Esophagus squamous epithelium (tissue), 5 donors: ENCODE results near the gene TCF3. TPM values are rescaled to one million over a fixed set of nuclear protein-coding genes. Genes with fewer than 3 reads are reported as not detected.

Experiments
- DNase-seq: peaks from one replicate; lab custom pipeline; 2025; lab: John Stamatoyannopoulos, UW
- H3K27ac ChIP-seq, 4 donors: fragments of 200-600 bp; sonication (generic); one replicate each; pipeline ENCODE4 v1.5.1; 2016 to 2019; ENCODE audit warnings: mild to moderate bottlenecking in 1 of 4
- H3K27me3 ChIP-seq, 4 donors: fragments of 200-600 bp; sonication (generic); 1 replicate in 3 of 4; 2 replicates in 1 of 4; pipeline versions ENCODE4 v1.5.1 to v1.6.0; 2017 to 2021; ENCODE audit warnings: antibody characterized with exemption in 1 of 4
- H3K36me3 ChIP-seq, 3 donors: fragments of 200-600 bp; sonication (generic); one replicate each; pipeline ENCODE4 v1.5.1; 2016 to 2019
- H3K4me1 ChIP-seq, 3 donors: fragments of 200-600 bp; sonication (generic); one replicate each; pipeline ENCODE4 v1.5.1; 2017 to 2019
- H3K4me3 ChIP-seq, 4 donors: fragments of 200-600 bp; sonication (generic); 1 replicate in 3 of 4; 2 replicates in 1 of 4; pipeline ENCODE4 v1.5.1; 2016 to 2019; ENCODE audit warnings: mild to moderate bottlenecking in 2 of 4, moderate library complexity in 1 of 4
- H3K9me3 ChIP-seq, 3 donors: fragments of 200-600 bp; sonication (generic); one replicate each; pipeline ENCODE4 v1.5.1; 2016 to 2019
- POLR2A ChIP-seq, 4 donors: fragments of 450-650 bp; IDR thresholded peaks; one replicate each; pipeline ENCODE4 v1.6.1; 2017; ENCODE audit warnings: antibody characterized with exemption in 4 of 4, mild to moderate bottlenecking in 4 of 4, moderate library complexity in 3 of 4
- WGBS, 2 donors: methylation state at CpG; one replicate each; pipeline ENCODE4 v1.1.5; 2018; 5-methylcytosine and 5-hydroxymethylcytosine counted together
- intact Hi-C: fragments of 100-400 bp; cut with DNase I; formaldehyde crosslinking; loops from one replicate; pipeline ENCODE4 v1.15.0; 2022
- total RNA-seq, 4 donors: library from RNA; depleted of rRNA; stranded (reverse); fragments of >200 nt; gene quantifications; one replicate each; pipeline ENCODE4 v1.1.0, GENCODE V29; 2016
- TF ChIP-seq, protein P1 (sequence below), 6 experiments: fragments of 450-650 bp in 4 of 6; fragments of 200-600 bp in 2 of 6; sonication (generic) in 2 of 6; IDR thresholded peaks; one replicate each; pipeline ENCODE4 v1.5.1; 2016 to 2019; ENCODE audit warnings: antibody characterized with exemption in 6 of 6, mild to moderate bottlenecking in 4 of 6, moderate library complexity in 4 of 6
- donor health status: DM: yes; HTN: yes; CAD: no.

TCF3 gene
- total RNA-seq, 4 donors from 2014 or later: 29.9 to 66.0 (median 47.9) TPM

DNA sequence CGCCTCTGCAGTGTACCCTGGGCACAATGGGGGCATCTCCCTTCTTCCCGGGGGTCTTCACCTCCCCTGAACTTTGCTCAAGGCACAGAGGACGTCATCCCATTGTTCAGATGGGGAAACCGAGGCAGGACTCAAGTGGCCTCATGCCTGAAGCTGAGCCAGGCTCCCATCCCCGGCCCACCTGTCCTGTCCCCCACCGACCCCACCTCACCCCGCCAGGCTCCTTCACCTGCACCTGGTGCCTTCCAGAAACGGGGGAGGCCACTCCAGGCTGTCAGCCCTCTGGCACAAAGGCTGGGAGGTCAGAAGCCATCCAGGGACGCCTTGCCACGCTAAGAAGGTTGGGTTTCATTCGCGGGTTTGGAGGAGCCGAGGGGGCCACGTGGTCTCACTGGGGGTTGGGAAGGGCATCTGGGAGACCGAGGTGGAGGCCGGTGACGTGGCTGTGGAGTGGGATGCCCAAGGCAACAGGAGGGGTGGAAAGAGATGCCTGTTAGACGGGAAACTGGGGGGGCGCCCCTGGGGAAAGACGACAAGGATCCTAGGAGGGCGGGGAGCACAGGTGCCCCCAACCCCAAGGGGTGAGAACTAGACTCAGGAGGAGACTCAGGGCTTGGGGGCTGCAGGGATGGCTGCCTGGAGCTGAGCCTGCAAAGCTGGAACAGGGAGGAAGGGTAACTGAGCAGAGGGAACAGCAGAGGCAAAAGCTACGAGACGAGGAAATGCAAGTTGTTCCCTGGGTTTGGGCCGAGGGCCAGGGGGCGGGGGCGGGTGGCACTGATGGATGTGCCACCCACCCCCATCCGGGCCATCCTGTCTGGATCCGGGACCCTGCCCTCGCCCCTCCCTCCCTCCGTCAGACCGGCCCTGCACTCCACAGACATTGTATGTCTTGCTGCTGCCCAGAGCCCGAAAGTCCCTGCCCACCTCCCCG, 6.0 kb upstream of the TCF3 start:
- DNase-seq: no peak
- Histone ChIP-seq H3K9me3 (no peaks in the 10 kb centered on the region), H3K27me3 (peaks cover 0 to 35% (median 0%) of the 10 kb centered on the region in 4 donors), H3K4me3 (no peak overlapping the region), H3K4me1 (peaks cover 0 to 17% (median 0%) of the 10 kb centered on the region in 3 donors), H3K27ac (no peak overlapping the region), H3K36me3 (no peaks in the 10 kb centered on the region)
- TF ChIP-seq POLR2A (IDR thresholded peaks at IDR 0.05): no peak
- TF ChIP-seq, protein P1, sequence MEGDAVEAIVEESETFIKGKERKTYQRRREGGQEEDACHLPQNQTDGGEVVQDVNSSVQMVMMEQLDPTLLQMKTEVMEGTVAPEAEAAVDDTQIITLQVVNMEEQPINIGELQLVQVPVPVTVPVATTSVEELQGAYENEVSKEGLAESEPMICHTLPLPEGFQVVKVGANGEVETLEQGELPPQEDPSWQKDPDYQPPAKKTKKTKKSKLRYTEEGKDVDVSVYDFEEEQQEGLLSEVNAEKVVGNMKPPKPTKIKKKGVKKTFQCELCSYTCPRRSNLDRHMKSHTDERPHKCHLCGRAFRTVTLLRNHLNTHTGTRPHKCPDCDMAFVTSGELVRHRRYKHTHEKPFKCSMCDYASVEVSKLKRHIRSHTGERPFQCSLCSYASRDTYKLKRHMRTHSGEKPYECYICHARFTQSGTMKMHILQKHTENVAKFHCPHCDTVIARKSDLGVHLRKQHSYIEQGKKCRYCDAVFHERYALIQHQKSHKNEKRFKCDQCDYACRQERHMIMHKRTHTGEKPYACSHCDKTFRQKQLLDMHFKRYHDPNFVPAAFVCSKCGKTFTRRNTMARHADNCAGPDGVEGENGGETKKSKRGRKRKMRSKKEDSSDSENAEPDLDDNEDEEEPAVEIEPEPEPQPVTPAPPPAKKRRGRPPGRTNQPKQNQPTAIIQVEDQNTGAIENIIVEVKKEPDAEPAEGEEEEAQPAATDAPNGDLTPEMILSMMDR (IDR thresholded peaks at IDR 0.05): no peak
- intact Hi-C loops: no loop called here
- 37 to 55% methylated on average over 18 to 26 of the region's 33 CpGs for WGBS, 2 donors

DNA sequence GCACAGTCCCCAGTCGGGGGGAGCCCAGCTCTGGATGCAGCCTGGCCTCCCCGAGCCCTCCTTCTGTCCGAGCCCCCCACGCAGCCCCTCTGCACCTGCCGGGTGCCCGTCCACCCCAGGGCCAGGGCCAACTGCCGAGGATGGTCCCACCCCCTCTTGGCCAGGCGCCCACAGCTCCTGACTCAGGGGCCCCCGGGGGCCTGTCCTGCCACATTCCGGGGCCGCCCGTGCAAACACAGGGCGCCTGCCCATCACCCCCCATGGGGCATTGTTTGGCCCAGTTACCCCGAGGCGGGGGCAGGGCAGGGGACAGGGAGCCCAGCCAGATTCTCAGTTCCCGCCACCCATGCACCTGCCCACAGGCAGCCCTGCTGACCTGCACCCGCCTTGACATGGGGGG, 5.3 kb upstream of the TCF3 start:
- no peak overlapping the region for H3K4me3 ChIP-seq
- no peaks in the 10 kb centered on the region for H3K9me3 ChIP-seq
- no CpG with 5 or more reads among the region's 17 CpGs for WGBS, 2 donors
- peaks cover 0 to 21% (median 0%) of the 10 kb centered on the region in 3 donors for H3K4me1 ChIP-seq
- intact Hi-C loops: no loop called here
- no peak for DNase-seq
- no peaks in the 10 kb centered on the region for H3K36me3 ChIP-seq
- TF ChIP-seq, protein P1 (IDR thresholded peaks at IDR 0.05): no peak
- TF ChIP-seq POLR2A (IDR thresholded peaks at IDR 0.05): no peak
- H3K27me3 ChIP-seq: peaks cover 0 to 31% (median 0%) of the 10 kb centered on the region in 4 donors
- H3K27ac ChIP-seq: no peak overlapping the region

DNA sequence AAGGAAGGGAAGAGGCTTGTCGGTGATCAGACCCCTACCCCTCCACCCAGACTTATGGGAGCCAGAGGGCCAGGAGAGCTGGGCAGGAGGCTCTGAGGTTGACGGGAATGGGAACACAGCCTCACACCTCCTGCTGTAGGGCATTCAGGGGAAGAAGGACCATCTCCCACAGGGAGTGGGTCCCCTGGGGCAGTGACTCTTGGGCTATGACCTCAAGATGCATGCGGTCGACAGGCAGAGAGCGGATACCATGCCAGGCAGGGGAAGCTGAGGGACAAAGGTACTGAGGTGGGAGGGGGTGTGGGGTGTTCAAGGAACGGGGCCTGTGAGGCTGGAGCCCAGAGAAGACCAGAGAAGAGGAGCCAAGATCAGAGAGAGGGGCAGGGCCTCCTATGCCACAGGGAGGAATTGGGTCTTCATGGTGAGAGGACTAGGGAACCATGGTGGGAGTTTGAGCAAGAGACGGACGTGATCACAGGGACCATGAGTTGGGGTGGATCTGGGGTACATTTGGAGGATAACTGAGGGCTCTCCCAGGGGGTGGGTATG, 4.6 kb upstream of the TCF3 start:
- H3K4me3 ChIP-seq: no peak overlapping the region
- no peaks in the 10 kb centered on the region for H3K9me3 ChIP-seq
- H3K27ac ChIP-seq: no peak overlapping the region
- no peaks in the 10 kb centered on the region for H3K36me3 ChIP-seq
- WGBS, 2 donors: 87 to 88% methylated on average over 6 of the region's 8 CpGs
- H3K27me3 ChIP-seq: peaks cover 0 to 31% (median 0%) of the 10 kb centered on the region in 4 donors
- no peak for TF ChIP-seq POLR2A (IDR thresholded peaks at IDR 0.05)
- TF ChIP-seq, protein P1 (IDR thresholded peaks at IDR 0.05): no peak
- peaks cover 0 to 21% (median 0%) of the 10 kb centered on the region in 3 donors for H3K4me1 ChIP-seq
- no peak for DNase-seq
- intact Hi-C loops: no loop called here

DNA sequence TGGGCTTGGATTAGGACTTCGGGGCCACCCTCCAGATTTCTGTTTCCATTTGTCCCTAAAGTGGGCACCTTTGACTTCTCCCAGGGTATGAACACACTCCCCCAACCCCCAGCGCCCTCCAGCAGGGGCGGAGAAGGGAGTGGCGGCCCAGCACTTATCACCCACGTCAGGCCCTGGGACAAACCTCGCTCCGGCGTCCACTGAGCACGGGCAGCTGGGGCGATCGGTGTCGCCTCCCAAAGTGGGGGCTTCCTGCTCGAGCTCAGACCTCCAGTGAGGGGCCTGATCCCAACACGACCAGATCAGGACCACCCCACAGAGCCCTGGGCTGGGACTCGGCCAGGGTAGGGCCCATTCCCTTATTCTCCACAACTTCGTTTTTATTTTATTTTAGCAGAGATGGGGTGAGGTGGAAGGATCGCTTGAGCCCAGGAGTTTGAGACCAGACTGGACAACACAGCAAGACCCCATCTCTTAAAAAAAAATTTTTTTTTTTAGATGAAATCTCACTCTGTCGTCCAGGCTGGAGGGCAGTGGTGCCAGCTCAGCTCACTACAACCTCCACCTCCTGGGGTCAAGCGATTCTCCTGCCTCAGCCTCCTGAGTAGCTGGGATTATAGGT, 3.7 kb upstream of the TCF3 start:
- no peak overlapping the region for H3K27ac ChIP-seq
- H3K9me3 ChIP-seq: no peaks in the 10 kb centered on the region
- H3K36me3 ChIP-seq: no peaks in the 10 kb centered on the region
- DNase-seq: no peak
- H3K27me3 ChIP-seq: peaks cover 0 to 25% (median 0%) of the 10 kb centered on the region in 4 donors
- intact Hi-C loops: no loop called here
- no peak overlapping the region for H3K4me3 ChIP-seq
- no peak for TF ChIP-seq POLR2A (IDR thresholded peaks at IDR 0.05)
- TF ChIP-seq, protein P1 (IDR thresholded peaks at IDR 0.05): no peak
- WGBS, 2 donors: 87 to 88% methylated on average over 8 to 9 of the region's 19 CpGs
- peaks cover 2 to 28% (median 2%) of the 10 kb centered on the region in 3 donors for H3K4me1 ChIP-seq
